SK-N-SH (cell line): ENCODE measurements around the gene ARHGAP4. TPM values are rescaled to one million over a fixed set of nuclear protein-coding genes. Genes with fewer than 3 reads are reported as not detected.

Experiments used
- CTCF ChIA-PET: fragments of 300-600, 350-600 bp; formaldehyde crosslinking; extraction: SDS; loops from one replicate; lab custom pipeline; 2021; lab: Yijun Ruan, JAX
- POLR2A ChIA-PET: fragments of 350-600 bp; sonication (Branson Sonifier 250); formaldehyde crosslinking; extraction: SDS; loops from one replicate; lab custom pipeline; 2020; ENCODE audit warnings: antibody characterized with exemption, inconsistent platforms; lab: Yijun Ruan, JAX
- DNase-seq: peaks from one replicate; pipeline ENCODE4 v3.0.0; 2012
- H2AFZ ChIP-seq: fragments of 200-600 bp; sonication (generic); 2 replicates; pipeline ENCODE4 v1.8.1; 2016; ENCODE audit warnings: antibody characterized with exemption, mild to moderate bottlenecking, low read depth
- H3F3A ChIP-seq: fragments of 200-600 bp; sonication (generic); replicated peaks from 2 replicates; pipeline ENCODE3; 2016; ENCODE audit warnings: antibody characterized with exemption, mild to moderate bottlenecking; ENCODE audit not compliant: insufficient read depth
- H3K27ac ChIP-seq, 2 experiments: fragments of 200-500 bp in 1 of 2; fragments of 200-600 bp in 1 of 2; sonication (Bioruptor generic) in 1 of 2; sonication (generic), shearing (Covaris generic) in 1 of 2; 2 replicates each; pipeline versions ENCODE4 v1.5.1 to v1.6.1; 2014 to 2016; ENCODE audit warnings: low read depth in 2 of 2, inconsistent platforms in 1 of 2, low read length in 1 of 2, mild to moderate bottlenecking in 1 of 2, mixed read lengths in 1 of 2
- H3K27me3 ChIP-seq: fragments of 200-600 bp; sonication (generic), shearing (Covaris generic); 2 replicates; pipeline ENCODE4 v1.6.1; 2016; ENCODE audit warnings: mixed run types; ENCODE audit not compliant: insufficient read depth
- H3K36me3 ChIP-seq, 2 experiments: fragments of 200-500 bp in 1 of 2; fragments of 200-600 bp in 1 of 2; sonication (Bioruptor generic) in 1 of 2; sonication (generic) in 1 of 2; replicated peaks in 1 of 2; 2 replicates each; pipeline versions ENCODE3 to v1.5.1; 2014 to 2016; ENCODE audit warnings: low read length in 1 of 2, mild to moderate bottlenecking in 1 of 2; ENCODE audit not compliant: insufficient read depth in 2 of 2, control insufficient read depth in 1 of 2
- H3K4me1 ChIP-seq, 2 experiments: fragments of 200-500 bp in 1 of 2; fragments of 200-600 bp in 1 of 2; sonication (Bioruptor generic) in 1 of 2; sonication (generic), shearing (Covaris generic) in 1 of 2; 2 replicates each; pipeline versions ENCODE4 v1.5.1 to v1.6.1; 2014 to 2016; ENCODE audit warnings: low read depth in 1 of 2, low read length in 1 of 2, mixed run types in 1 of 2; ENCODE audit not compliant: insufficient read depth in 2 of 2, control insufficient read depth in 1 of 2
- H3K4me2 ChIP-seq: fragments of 200-600 bp; sonication (generic), shearing (Covaris generic); 2 replicates; pipeline ENCODE4 v1.6.1; 2017; ENCODE audit warnings: mixed run types
- H3K4me3 ChIP-seq, 2 experiments: fragments of 200-500 bp in 1 of 2; fragments of 200-600 bp in 1 of 2; sonication (Bioruptor generic) in 1 of 2; sonication (generic), shearing (Covaris generic) in 1 of 2; 2 replicates each; pipeline versions ENCODE4 v1.5.1 to v1.8.1; 2014 to 2016; ENCODE audit warnings: low read depth in 2 of 2, inconsistent platforms in 1 of 2, low read length in 1 of 2, mild to moderate bottlenecking in 1 of 2, mixed read lengths in 1 of 2, moderate library complexity in 1 of 2
- H3K79me2 ChIP-seq: fragments of 200-600 bp; sonication (generic); 2 replicates; pipeline ENCODE4 v1.8.1; 2017; ENCODE audit warnings: mild to moderate bottlenecking; ENCODE audit not compliant: insufficient read depth
- H3K9ac ChIP-seq: fragments of 200-600 bp; sonication (generic); 2 replicates; pipeline ENCODE4 v1.6.1; 2017; ENCODE audit warnings: mixed run types
- H3K9me2 ChIP-seq: fragments of 200-600 bp; sonication (generic); 2 replicates; pipeline ENCODE4 v1.6.1; 2017; ENCODE audit warnings: mixed run types
- H3K9me3 ChIP-seq: fragments of 200-600 bp; sonication (generic); 2 replicates; pipeline ENCODE4 v1.6.1; 2017; ENCODE audit warnings: mixed run types, mild to moderate bottlenecking, moderate library complexity
- H4K20me1 ChIP-seq: fragments of 200-600 bp; sonication (generic); 2 replicates; pipeline ENCODE4 v1.6.1; 2017; ENCODE audit warnings: mild to moderate bottlenecking, mixed run types; ENCODE audit not compliant: insufficient read depth
- CHD2 ChIP-seq: fragments of 150-350 bp; IDR thresholded peaks from 2 replicates; pipeline ENCODE4 v1.6.1; 2018; ENCODE audit warnings: low read length; ENCODE audit not compliant: partially characterized antibody
- EZH2phosphoT487 ChIP-seq: fragments of 200-600 bp; sonication (generic); IDR thresholded peaks from 2 replicates; pipeline ENCODE4 v1.6.1; 2017; ENCODE audit warnings: low read depth, mixed run types, mild to moderate bottlenecking, antibody characterized with exemption, moderate library complexity, borderline replicate concordance
- FOXJ3 ChIP-seq: sonication (generic); formaldehyde crosslinking; IDR thresholded peaks from 2 replicates; pipeline ENCODE4 v1.5.1; 2020; ENCODE audit warnings: mild to moderate bottlenecking, missing genetic modification reagents
- FOXM1 ChIP-seq: IDR thresholded peaks from 2 replicates; pipeline ENCODE4 v1.4.0; 2012; ENCODE audit warnings: low read depth, mild to moderate bottlenecking
- GABPA ChIP-seq: IDR thresholded peaks from 2 replicates; pipeline ENCODE4 v1.4.0; 2012; ENCODE audit warnings: low read depth, mild to moderate bottlenecking
- GATA2 ChIP-seq: sonication (generic); formaldehyde crosslinking; IDR thresholded peaks from 2 replicates; pipeline ENCODE4 v1.5.0; 2020; ENCODE audit warnings: mild to moderate bottlenecking, missing genetic modification reagents
- IRF3 ChIP-seq: fragments of 150-350 bp; IDR thresholded peaks from 2 replicates; pipeline ENCODE4 v1.6.1; 2016; ENCODE audit warnings: mild to moderate bottlenecking, low read depth, low read length
- MXI1 ChIP-seq: IDR thresholded peaks from 2 replicates; pipeline ENCODE4 v1.6.1; 2012; ENCODE audit warnings: mild to moderate bottlenecking, low read depth, low read length, improper control_type of control experiment
- NRF1 ChIP-seq: IDR thresholded peaks from 2 replicates; pipeline ENCODE4 v1.6.1; 2012; ENCODE audit warnings: low read depth, mild to moderate bottlenecking, low read length
- PBX3 ChIP-seq: IDR thresholded peaks from 2 replicates; pipeline ENCODE4; 2012
- RCOR1 ChIP-seq: fragments of 150-350 bp; IDR thresholded peaks from 2 replicates; pipeline ENCODE4 v1.6.1; 2017; ENCODE audit warnings: antibody characterized with exemption, low read length
- SIN3A ChIP-seq: IDR thresholded peaks from 2 replicates; pipeline ENCODE4 v1.6.1; 2012; ENCODE audit warnings: low read depth, mild to moderate bottlenecking, low read length, moderate library complexity, borderline replicate concordance
- TCF12 ChIP-seq: IDR thresholded peaks from 2 replicates; pipeline ENCODE4 v1.4.0; 2012
- TEAD4 ChIP-seq: IDR thresholded peaks from 2 replicates; pipeline ENCODE4 v1.4.0; 2012; ENCODE audit warnings: mild to moderate bottlenecking, borderline replicate concordance; ENCODE audit not compliant: insufficient read depth
- USF1 ChIP-seq: IDR thresholded peaks from 2 replicates; pipeline ENCODE4 v1.4.0; 2012; ENCODE audit warnings: low read depth, borderline replicate concordance
- WGBS: methylation state at CpG from one replicate; pipeline ENCODE4 v1.1.6; 2017; ENCODE audit warnings: low lambda C conversion rate; 5-methylcytosine and 5-hydroxymethylcytosine counted together
- polyA plus RNA-seq, 3 experiments: library from polyadenylated mRNA; depleted of rRNA; stranded (reverse); fragments of >200 nt; gene quantifications; 2 replicates each; pipeline ENCODE4 v1.2.3, GENCODE V29; 2012
- TF ChIP-seq, protein P1 (sequence below): IDR thresholded peaks from 2 replicates; pipeline ENCODE4 v1.6.1; 2012; ENCODE audit warnings: mild to moderate bottlenecking, low read depth, low read length, moderate library complexity

Gene ARHGAP4
- polyA plus RNA-seq, 1 of the 3 experiments (the other 2 are of a cell fraction), result 1.6 TPM

GRCh38 chrX:153865321-153865580 is 60.8 kb downstream of the ARHGAP4 start:
- no peaks in the 10 kb centered on the region for H4K20me1 ChIP-seq
- H3K4me3 ChIP-seq, result no peak overlapping the region
- H3K4me1 ChIP-seq, result no peaks in the 10 kb centered on the region
- ChIA-PET CTCF (no interaction called here), POLR2A (interaction anchor here (1.0 kb wide), 1 partner anchor 8 kb away, joined by 3 read pairs; no protein-coding TSS in a partner anchor)
- H3K79me2 ChIP-seq, result no peaks in the 10 kb centered on the region
- WGBS, result no CpG with 5 or more reads among the region's 11 CpGs
- DNase-seq, result no peak
- H3F3A ChIP-seq, result no peaks in the 10 kb centered on the region
- no peak overlapping the region for H2AFZ ChIP-seq
- no peak overlapping the region for H3K4me2 ChIP-seq
- no peaks in the 10 kb centered on the region for H3K9me3 ChIP-seq
- no peaks in the 10 kb centered on the region for H3K27me3 ChIP-seq
- H3K9me2 ChIP-seq, result no peaks in the 10 kb centered on the region
- H3K36me3 ChIP-seq, result no peaks in the 10 kb centered on the region
- no peak for TF ChIP-seq RCOR1
- no peak for TF ChIP-seq IRF3
- no peak for TF ChIP-seq PBX3
- no peak for TF ChIP-seq MXI1
- TF ChIP-seq TCF12, result no peak
- TF ChIP-seq FOXM1, result no peak
- no peak for TF ChIP-seq GATA2 (CRISPR knock-in tag)
- TF ChIP-seq CHD2, result no peak
- no peak for TF ChIP-seq FOXJ3
- TF ChIP-seq, all 33 proteins: peak for 0
- Histone ChIP-seq H3K9ac (no peak overlapping the region), H3K27ac (no peak overlapping the region)

DNA sequence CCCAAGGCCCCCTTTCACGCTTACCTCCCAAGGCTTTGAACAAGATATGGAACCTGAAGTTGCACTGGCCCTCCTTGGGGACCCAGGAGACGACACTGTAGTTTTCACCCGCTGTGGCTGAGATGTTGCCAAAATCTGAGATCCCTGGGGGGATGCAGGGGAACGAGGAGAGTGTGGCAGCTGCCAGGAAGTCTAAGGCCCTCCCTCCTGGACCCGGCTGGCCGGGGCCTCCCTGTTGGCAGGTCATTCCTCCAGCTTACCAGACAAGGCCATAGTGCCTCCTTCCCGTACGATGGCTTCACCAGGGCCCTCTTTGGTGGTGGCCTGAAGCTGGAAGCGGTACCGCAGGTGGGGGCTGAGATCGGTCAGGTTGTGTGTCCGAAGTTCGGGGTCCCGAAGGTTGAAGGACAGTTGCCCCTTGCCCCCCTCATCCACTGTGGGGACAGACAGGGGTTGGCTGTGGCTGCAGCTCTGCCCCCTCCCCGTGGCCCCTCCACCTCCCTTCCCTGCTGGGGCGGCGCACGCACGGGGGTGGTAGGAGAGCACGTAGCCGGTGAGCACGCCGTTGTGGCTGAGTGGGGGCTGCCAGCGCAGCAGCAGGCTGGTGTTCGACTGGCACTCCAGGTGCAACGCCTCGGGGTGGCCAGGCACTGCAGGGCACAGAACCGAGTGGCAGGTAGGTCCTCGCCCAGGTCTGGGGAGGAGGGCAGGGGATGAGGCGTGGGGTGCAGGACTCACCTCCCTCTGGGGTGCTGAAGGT is 61.3 kb downstream of the ARHGAP4 start:
- H3K27ac ChIP-seq, result no peak overlapping the region
- H3F3A ChIP-seq, result no peaks in the 10 kb centered on the region
- H3K9me3 ChIP-seq, result no peaks in the 10 kb centered on the region
- no peaks in the 10 kb centered on the region for H3K36me3 ChIP-seq
- ChIA-PET CTCF (no interaction called here), POLR2A (interaction anchor here (1.0 kb wide), 1 partner anchor 9 kb away, joined by 3 read pairs; no protein-coding TSS in a partner anchor)
- H3K79me2 ChIP-seq, result no peaks in the 10 kb centered on the region
- H3K9me2 ChIP-seq, result no peaks in the 10 kb centered on the region
- H3K4me3 ChIP-seq, result no peak overlapping the region
- H3K4me1 ChIP-seq, result no peaks in the 10 kb centered on the region
- DNase-seq, result peak; percentile 19
- peaks cover 5% of the 10 kb centered on the region for H3K27me3 ChIP-seq
- H3K9ac ChIP-seq, result no peak overlapping the region
- no peaks in the 10 kb centered on the region for H4K20me1 ChIP-seq
- TF ChIP-seq EZH2phosphoT487 (no peak), NRF1 (no peak), GABPA (no peak), SIN3A (no peak), USF1 (no peak), TEAD4 (no peak)
- TF ChIP-seq, protein P1, sequence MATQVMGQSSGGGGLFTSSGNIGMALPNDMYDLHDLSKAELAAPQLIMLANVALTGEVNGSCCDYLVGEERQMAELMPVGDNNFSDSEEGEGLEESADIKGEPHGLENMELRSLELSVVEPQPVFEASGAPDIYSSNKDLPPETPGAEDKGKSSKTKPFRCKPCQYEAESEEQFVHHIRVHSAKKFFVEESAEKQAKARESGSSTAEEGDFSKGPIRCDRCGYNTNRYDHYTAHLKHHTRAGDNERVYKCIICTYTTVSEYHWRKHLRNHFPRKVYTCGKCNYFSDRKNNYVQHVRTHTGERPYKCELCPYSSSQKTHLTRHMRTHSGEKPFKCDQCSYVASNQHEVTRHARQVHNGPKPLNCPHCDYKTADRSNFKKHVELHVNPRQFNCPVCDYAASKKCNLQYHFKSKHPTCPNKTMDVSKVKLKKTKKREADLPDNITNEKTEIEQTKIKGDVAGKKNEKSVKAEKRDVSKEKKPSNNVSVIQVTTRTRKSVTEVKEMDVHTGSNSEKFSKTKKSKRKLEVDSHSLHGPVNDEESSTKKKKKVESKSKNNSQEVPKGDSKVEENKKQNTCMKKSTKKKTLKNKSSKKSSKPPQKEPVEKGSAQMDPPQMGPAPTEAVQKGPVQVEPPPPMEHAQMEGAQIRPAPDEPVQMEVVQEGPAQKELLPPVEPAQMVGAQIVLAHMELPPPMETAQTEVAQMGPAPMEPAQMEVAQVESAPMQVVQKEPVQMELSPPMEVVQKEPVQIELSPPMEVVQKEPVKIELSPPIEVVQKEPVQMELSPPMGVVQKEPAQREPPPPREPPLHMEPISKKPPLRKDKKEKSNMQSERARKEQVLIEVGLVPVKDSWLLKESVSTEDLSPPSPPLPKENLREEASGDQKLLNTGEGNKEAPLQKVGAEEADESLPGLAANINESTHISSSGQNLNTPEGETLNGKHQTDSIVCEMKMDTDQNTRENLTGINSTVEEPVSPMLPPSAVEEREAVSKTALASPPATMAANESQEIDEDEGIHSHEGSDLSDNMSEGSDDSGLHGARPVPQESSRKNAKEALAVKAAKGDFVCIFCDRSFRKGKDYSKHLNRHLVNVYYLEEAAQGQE, result no peak
- no peak overlapping the region for H3K4me2 ChIP-seq
- WGBS, result 40% methylated on average over 1 of the region's 30 CpGs
- H2AFZ ChIP-seq, result no peak overlapping the region
